ENCODE results near the gene KAT8.
A peak's percentile ranks its signal among the peaks of the same experiment; 100 is the strongest.

KAT8 gene

GRCh38 chr16:31141489-31142108, 24.1 kb downstream of the KAT8 start:
- H3K9me3 ChIP-seq (replicated peaks in 1 of 2; ENCODE audit: control insufficient read depth in 2 of 2, insufficient read depth in 1 of 2, low read depth in 1 of 2, low read length in 2 of 2) = no peaks in the 10 kb centered on the region
- DNase-seq (ENCODE audit: low spot score) = no peak
- peak overlapping the region; percentile 20 to 47 for H3K4me3 ChIP-seq (ENCODE audit: low read length in 2 of 2)
- H3K4ac ChIP-seq (ENCODE audit: low read length) = peak overlapping the region; percentile 90
- H3K27me3 ChIP-seq (ENCODE audit: control insufficient read depth in 3 of 3, insufficient read depth in 3 of 3, low read depth in 1 of 3, low read length in 3 of 3) = peaks cover 0 to 13% (median 12%) of the 10 kb centered on the region in 3 experiments
- H2BK5ac ChIP-seq (ENCODE audit: low read length) = peak overlapping the region; percentile 89
- H2BK15ac ChIP-seq (ENCODE audit: low read length) = peak overlapping the region; percentile 90
- no CpG with 5 or more reads among the region's 10 CpGs for WGBS, 2 donors (ENCODE audit: extremely low coverage in 2 of 2, insufficient read length in 2 of 2, insufficient replicate concordance in 1 of 2)
- H3K27ac ChIP-seq (replicated peaks; ENCODE audit: low read length) = peak overlapping the region; percentile 87
- H3K4me2 ChIP-seq (ENCODE audit: insufficient read depth, low read length, poor library complexity, severe bottlenecking) = peak overlapping the region; percentile 48
- peak overlapping the region; percentile 100 for H2AK5ac ChIP-seq (ENCODE audit: low read depth, low read length)
- H3K36me3 ChIP-seq (replicated peaks in 1 of 2; ENCODE audit: control insufficient read depth in 2 of 2, insufficient read depth in 2 of 2, low read length in 2 of 2) = no peaks in the 10 kb centered on the region
- H4K91ac ChIP-seq (ENCODE audit: low read depth, low read length, poor library complexity) = peak overlapping the region; percentile 19
- H3K79me1 ChIP-seq (ENCODE audit: low read depth, low read length) = no peaks in the 10 kb centered on the region
- H3K23ac ChIP-seq (ENCODE audit: low read depth, low read length, poor library complexity) = peak overlapping the region; percentile 55
- peak overlapping the region; percentile 78 for H3K9ac ChIP-seq (ENCODE audit: low read depth, low read length, poor library complexity)
- no peak overlapping the region for H4K8ac ChIP-seq (ENCODE audit: low read depth, low read length)
- peak overlapping the region; percentile 57 for H3K14ac ChIP-seq (ENCODE audit: low read length)
- peak overlapping the region; percentile 97 for H3K18ac ChIP-seq (ENCODE audit: low read length)
- peaks cover 9 to 18% of the 10 kb centered on the region in 2 donors for H3K4me1 ChIP-seq (ENCODE audit: control insufficient read depth in 2 of 2, insufficient read depth in 1 of 2, low read depth in 1 of 2, low read length in 2 of 2)
- peak overlapping the region; percentile 96 for H2BK12ac ChIP-seq (ENCODE audit: low read length)
- peak overlapping the region; percentile 90 for H2AFZ ChIP-seq (ENCODE audit: low read length)
- H2BK120ac ChIP-seq (ENCODE audit: low read depth, low read length) = peak overlapping the region; percentile 92

DNA sequence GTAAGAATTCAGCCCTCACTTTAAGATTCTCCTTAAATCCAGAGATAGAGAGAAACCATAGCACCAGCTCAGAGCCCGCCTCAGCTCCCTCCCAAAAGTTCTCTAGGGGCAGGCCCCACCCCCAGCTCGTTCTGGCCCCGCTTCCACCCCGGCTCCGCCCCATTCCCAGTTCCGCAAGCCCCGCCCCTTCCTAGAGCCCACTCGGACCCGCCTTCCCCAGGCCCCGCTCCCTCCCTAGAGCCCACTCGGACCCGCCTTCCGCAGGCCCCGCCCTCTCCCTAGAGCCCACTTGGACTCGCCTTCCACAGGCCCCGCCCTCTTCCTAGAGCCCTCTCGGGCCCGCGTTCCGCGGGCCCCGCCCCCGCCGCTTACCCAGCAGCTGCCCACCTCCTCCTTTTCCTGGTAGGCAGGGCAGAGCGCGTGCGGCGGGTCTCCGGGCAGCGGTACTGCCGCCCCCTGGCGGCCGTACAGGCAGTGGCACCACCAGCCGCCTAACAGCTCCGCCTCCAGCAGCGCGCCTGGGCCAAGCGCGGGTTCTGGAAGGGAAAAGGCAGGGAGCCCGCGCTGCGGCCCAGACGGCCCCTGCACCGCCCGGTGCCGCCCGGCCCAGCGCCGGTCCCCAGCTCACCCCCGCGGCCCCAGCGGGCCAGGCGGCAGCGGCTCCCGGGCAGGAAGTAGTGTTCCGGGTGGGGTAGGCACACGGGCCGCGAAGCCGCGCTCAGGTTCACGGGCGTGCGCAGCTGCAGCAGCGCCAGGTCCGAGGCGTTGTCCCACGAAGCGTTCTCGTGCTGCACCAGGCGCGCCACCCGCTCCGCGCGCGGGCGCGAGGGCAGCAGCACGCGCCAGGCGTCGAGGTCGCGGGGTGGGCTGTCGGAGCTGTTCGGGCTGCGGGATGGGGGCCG, 24.9 kb downstream of the KAT8 start:
- Histone ChIP-seq H3K23ac (ENCODE audit: low read depth, low read length, poor library complexity) (peak overlapping the region; percentile 97), H4K91ac (ENCODE audit: low read depth, low read length, poor library complexity) (peak overlapping the region; percentile 48), H3K4me3 (ENCODE audit: low read length in 2 of 2) (peak overlapping the region; percentile 47 to 76), H2AK5ac (ENCODE audit: low read depth, low read length) (peak overlapping the region; percentile 91), H3K4ac (ENCODE audit: low read length) (peak overlapping the region; percentile 17), H2BK5ac (ENCODE audit: low read length) (peak overlapping the region; percentile 46), H4K8ac (ENCODE audit: low read depth, low read length) (peak overlapping the region; percentile 98), H3K36me3 (replicated peaks in 1 of 2; ENCODE audit: control insufficient read depth in 2 of 2, insufficient read depth in 2 of 2, low read length in 2 of 2) (no peaks in the 10 kb centered on the region), H3K9ac (ENCODE audit: low read depth, low read length, poor library complexity) (peak overlapping the region; percentile 88), H3K4me1 (ENCODE audit: control insufficient read depth in 2 of 2, insufficient read depth in 1 of 2, low read depth in 1 of 2, low read length in 2 of 2) (peaks cover 9 to 18% of the 10 kb centered on the region in 2 donors), H2BK15ac (ENCODE audit: low read length) (peak overlapping the region; percentile 100), H2BK120ac (ENCODE audit: low read depth, low read length) (no peak overlapping the region), H3K18ac (ENCODE audit: low read length) (peak overlapping the region; percentile 99), H3K79me1 (ENCODE audit: low read depth, low read length) (no peaks in the 10 kb centered on the region), H3K9me3 (replicated peaks in 1 of 2; ENCODE audit: control insufficient read depth in 2 of 2, insufficient read depth in 1 of 2, low read depth in 1 of 2, low read length in 2 of 2) (no peaks in the 10 kb centered on the region), H3K27me3 (ENCODE audit: control insufficient read depth in 3 of 3, insufficient read depth in 3 of 3, low read depth in 1 of 3, low read length in 3 of 3) (peaks cover 0 to 19% (median 18%) of the 10 kb centered on the region in 3 experiments), H3K4me2 (ENCODE audit: insufficient read depth, low read length, poor library complexity, severe bottlenecking) (peak overlapping the region; percentile 99), H2BK12ac (ENCODE audit: low read length) (peak overlapping the region; percentile 79), H3K27ac (replicated peaks; ENCODE audit: low read length) (peak overlapping the region; percentile 87), H3K14ac (ENCODE audit: low read length) (peak overlapping the region; percentile 95), H2AFZ (ENCODE audit: low read length) (peak overlapping the region; percentile 100)
- WGBS, 2 donors (ENCODE audit: extremely low coverage in 2 of 2, insufficient read length in 2 of 2, insufficient replicate concordance in 1 of 2) = no CpG with 5 or more reads among the region's 89 CpGs
- peak; percentile 99 for DNase-seq (ENCODE audit: low spot score)

DNA sequence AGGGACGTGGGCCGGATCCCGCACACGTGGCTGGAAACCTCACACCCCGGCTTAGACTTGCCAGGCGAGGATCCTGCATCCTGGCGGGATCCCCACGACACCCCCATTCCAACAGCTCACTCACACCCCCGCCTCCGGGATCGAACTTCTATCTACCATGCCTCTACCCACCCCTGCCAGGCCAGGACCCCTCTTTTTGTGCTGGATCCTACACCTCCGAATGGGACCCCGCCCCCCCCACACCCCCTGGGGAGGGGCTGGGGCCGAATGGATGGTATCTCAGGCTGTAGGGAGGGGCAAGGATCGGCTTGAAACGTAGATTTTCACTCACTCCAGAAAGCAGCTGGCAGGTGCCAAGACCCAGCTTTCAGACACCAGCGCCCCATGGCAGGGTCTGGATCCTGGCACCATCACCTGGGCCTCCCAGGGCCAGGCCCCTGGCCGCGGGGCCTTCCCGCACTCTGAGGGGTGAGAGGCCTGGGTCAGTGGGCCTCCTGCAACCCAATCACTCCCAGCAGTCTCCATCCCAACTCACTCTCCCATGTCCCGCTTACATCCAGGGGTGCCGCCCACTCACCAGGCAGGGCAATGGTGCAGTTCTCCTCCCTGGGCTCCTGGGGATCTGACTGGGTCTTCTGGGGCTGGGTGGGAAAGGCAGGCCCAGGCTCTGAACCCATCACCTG, 25.7 kb downstream of the KAT8 start:
- H3K79me1 ChIP-seq (ENCODE audit: low read depth, low read length) = no peaks in the 10 kb centered on the region
- H3K4me2 ChIP-seq (ENCODE audit: insufficient read depth, low read length, poor library complexity, severe bottlenecking) = peak overlapping the region; percentile 99
- peak overlapping the region; percentile 100 for H2AFZ ChIP-seq (ENCODE audit: low read length)
- H3K23ac ChIP-seq (ENCODE audit: low read depth, low read length, poor library complexity) = peak overlapping the region; percentile 97
- DNase-seq (ENCODE audit: low spot score) = no peak
- peak overlapping the region; percentile 98 for H4K8ac ChIP-seq (ENCODE audit: low read depth, low read length)
- peak overlapping the region; percentile 48 for H4K91ac ChIP-seq (ENCODE audit: low read depth, low read length, poor library complexity)
- H3K18ac ChIP-seq (ENCODE audit: low read length) = peak overlapping the region; percentile 99
- H2BK5ac ChIP-seq (ENCODE audit: low read length) = peak overlapping the region; percentile 46
- peak overlapping the region; percentile 17 for H3K4ac ChIP-seq (ENCODE audit: low read length)
- H2AK5ac ChIP-seq (ENCODE audit: low read depth, low read length) = peak overlapping the region; percentile 91
- H3K27me3 ChIP-seq (ENCODE audit: control insufficient read depth in 3 of 3, insufficient read depth in 3 of 3, low read depth in 1 of 3, low read length in 3 of 3) = peaks cover 0 to 27% (median 26%) of the 10 kb centered on the region in 3 experiments
- H3K9me3 ChIP-seq (replicated peaks in 1 of 2; ENCODE audit: control insufficient read depth in 2 of 2, insufficient read depth in 1 of 2, low read depth in 1 of 2, low read length in 2 of 2) = no peaks in the 10 kb centered on the region
- H2BK15ac ChIP-seq (ENCODE audit: low read length) = peak overlapping the region; percentile 100
- peak overlapping the region; percentile 79 for H2BK12ac ChIP-seq (ENCODE audit: low read length)
- peaks cover 9 to 18% of the 10 kb centered on the region in 2 donors for H3K4me1 ChIP-seq (ENCODE audit: control insufficient read depth in 2 of 2, insufficient read depth in 1 of 2, low read depth in 1 of 2, low read length in 2 of 2)
- H3K36me3 ChIP-seq (replicated peaks in 1 of 2; ENCODE audit: control insufficient read depth in 2 of 2, insufficient read depth in 2 of 2, low read length in 2 of 2) = no peaks in the 10 kb centered on the region
- H2BK120ac ChIP-seq (ENCODE audit: low read depth, low read length) = no peak overlapping the region
- WGBS, 2 donors (ENCODE audit: extremely low coverage in 2 of 2, insufficient read length in 2 of 2, insufficient replicate concordance in 1 of 2) = no CpG with 5 or more reads among the region's 22 CpGs
- peak overlapping the region; percentile 27 for H3K9ac ChIP-seq (ENCODE audit: low read depth, low read length, poor library complexity)
- peak overlapping the region; percentile 95 for H3K14ac ChIP-seq (ENCODE audit: low read length)
- no peak overlapping the region for H3K27ac ChIP-seq (replicated peaks; ENCODE audit: low read length)
- peak overlapping the region in 1 of 2 donors; percentile 76 for H3K4me3 ChIP-seq (ENCODE audit: low read length in 2 of 2)

Measured in neuronal stem cell (in vitro differentiated cells).